Fibroblast of the aortic adventitia (primary cell): Measurements from ENCODE around the gene VWA3A. TPM values are rescaled to one million over a fixed set of nuclear protein-coding genes. Genes with fewer than 3 reads are reported as not detected.

Experiments
- DNase-seq: peaks from one replicate; pipeline ENCODE4 v3.0.0-alpha.2; 2010; ENCODE audit warnings: low read depth
- H3K4me3 ChIP-seq: 2 replicates; pipeline ENCODE4 v1.5.1; 2011; ENCODE audit warnings: low read depth, mild to moderate bottlenecking, control low read depth, low read length, moderate library complexity
- total RNA-seq: library from RNA; depleted of rRNA; stranded (reverse); fragments of >200 nt; gene quantifications from 2 replicates; pipeline ENCODE4 v1.2.3, GENCODE V29; 2012; ENCODE audit warnings: low replicate concordance
- TF ChIP-seq, protein P1 (sequence below): IDR thresholded peaks from 2 replicates; pipeline ENCODE4 v1.5.1; 2011; ENCODE audit warnings: mild to moderate bottlenecking, low read length, control low read depth, inconsistent platforms; ENCODE audit not compliant: insufficient read depth

VWA3A gene
- total RNA-seq, 1 donor = 0.18 TPM

- no peak for DNase-seq
- no peak overlapping the region for H3K4me3 ChIP-seq
- TF ChIP-seq, protein P1, sequence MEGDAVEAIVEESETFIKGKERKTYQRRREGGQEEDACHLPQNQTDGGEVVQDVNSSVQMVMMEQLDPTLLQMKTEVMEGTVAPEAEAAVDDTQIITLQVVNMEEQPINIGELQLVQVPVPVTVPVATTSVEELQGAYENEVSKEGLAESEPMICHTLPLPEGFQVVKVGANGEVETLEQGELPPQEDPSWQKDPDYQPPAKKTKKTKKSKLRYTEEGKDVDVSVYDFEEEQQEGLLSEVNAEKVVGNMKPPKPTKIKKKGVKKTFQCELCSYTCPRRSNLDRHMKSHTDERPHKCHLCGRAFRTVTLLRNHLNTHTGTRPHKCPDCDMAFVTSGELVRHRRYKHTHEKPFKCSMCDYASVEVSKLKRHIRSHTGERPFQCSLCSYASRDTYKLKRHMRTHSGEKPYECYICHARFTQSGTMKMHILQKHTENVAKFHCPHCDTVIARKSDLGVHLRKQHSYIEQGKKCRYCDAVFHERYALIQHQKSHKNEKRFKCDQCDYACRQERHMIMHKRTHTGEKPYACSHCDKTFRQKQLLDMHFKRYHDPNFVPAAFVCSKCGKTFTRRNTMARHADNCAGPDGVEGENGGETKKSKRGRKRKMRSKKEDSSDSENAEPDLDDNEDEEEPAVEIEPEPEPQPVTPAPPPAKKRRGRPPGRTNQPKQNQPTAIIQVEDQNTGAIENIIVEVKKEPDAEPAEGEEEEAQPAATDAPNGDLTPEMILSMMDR = no peak
These were observed 5.9 kb upstream of the VWA3A start for GRCh38 chr16:22086440-22086839.

DNA sequence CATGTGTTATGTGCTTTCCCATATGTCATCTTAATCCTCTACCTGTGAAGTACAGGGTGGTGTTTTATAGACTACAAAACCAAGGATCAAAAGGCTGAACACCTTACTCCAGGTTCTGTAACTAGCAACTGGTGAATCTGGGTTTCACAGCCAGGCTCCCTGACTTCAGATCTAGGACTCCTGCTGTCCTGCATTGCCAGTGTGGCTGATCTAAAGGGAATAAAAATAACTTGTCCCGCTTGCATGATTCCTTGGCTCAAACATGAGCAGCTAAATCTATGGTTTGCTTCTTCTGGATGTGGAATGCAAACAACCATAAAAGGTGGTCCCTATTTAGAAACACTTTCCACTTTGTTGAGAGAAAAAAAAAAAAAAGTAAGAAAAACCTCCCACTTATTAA is 3.7 kb upstream of the VWA3A start:
- no peak overlapping the region for H3K4me3 ChIP-seq
- TF ChIP-seq, protein P1 = no peak
- DNase-seq = no peak

DNA sequence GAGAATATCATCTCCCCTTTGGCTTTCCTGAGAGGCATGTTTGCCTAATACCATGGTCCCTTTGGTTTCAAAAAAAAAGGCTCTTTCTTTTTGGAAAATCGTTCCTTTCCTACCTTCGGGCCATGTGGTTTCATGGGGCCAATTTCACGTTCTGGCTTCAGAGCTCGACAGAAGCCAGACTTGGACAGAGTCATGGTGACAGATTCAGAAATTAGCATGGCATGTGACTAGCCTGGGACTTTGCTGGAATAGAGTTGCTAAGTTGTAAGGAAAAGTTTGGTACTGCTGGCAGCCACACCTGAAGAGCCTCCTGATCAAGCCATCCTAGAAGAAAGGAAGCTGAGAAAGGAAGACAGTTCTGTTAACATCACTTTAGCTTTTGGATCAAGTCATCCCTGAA is 2.4 kb upstream of the VWA3A start:
- DNase-seq = no peak
- TF ChIP-seq, protein P1 = no peak

DNA sequence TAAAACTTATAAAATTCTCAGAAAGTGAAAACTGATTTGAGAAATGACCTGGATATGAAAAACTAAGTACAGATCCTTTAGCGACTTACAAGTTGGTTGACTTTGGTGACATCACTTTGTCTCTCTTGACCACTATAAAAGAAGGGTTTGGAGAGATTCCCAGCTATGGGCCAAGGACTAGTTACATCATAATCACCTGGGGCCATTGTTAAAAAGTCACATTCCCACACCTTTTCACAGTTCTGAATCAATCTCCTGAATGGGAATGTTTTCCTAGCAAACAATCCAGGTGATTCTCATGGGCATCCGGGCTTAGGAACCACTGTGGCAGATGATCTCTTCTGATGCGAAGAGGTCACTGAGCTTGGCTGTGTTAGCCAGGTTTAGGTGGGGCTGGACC is 620 bp upstream of the VWA3A start:
- H3K4me3 ChIP-seq = no peak overlapping the region
- TF ChIP-seq, protein P1 = no peak
- no peak for DNase-seq

More for the DNA sequence above, 2.4 kb upstream of the VWA3A start:
- H3K4me3 ChIP-seq = no peak overlapping the region

GRCh38 chr16:22093331-22093730 is 990 bp downstream of the VWA3A start:
- TF ChIP-seq, protein P1 = no peak
- H3K4me3 ChIP-seq = no peak overlapping the region
- DNase-seq = no peak

GRCh38 chr16:22093996-22094395 is 1.7 kb downstream of the VWA3A start:
- no peak overlapping the region for H3K4me3 ChIP-seq
- DNase-seq = no peak
- TF ChIP-seq, protein P1 = no peak
